ENCODE measurements around the gene LAMC2. TPM values are rescaled to one million over a fixed set of nuclear protein-coding genes. Genes with fewer than 3 reads are reported as not detected.

LAMC2 gene
- polyA plus RNA-seq, 1 donor (not counting 4 experiments of a cell fraction or from before 2014, with no cell fraction given), result 1,627 TPM

DNA sequence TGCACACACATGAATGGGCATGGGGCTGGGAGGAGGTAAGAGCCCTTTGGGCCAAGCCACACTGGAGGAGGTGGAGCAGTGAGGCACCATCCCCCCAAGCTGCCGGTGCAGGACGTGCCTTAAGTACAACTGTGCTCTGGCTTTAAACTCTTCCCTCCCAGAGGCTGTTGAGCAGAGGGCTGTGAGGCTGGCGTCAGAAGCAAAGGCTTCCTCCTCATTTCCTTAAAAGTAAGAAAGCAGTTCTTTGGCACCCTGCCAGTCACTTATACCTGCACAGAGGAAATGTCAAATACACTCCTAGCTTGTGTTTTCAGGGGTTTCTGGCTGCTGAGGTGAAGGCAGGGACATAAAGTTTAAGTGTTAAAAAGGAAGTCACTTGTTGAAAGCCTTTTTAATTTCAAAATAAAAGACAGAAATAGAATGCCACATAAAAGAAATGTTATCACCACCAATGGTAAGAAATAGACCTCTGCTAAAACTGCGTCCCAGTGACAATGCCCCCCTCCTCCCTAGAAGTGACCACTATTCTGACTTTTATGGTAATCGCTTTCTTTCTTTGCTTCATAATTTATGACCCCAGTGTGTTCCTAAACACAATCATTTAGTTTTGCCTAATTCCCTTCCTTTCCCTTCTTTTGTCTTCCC lies 33.0 kb downstream of the LAMC2 start:
- DNase-seq (ENCODE audit: low read depth, low spot score) (no peak), FAIRE-seq (no peak)
- peaks cover 13% of the 10 kb centered on the region for H3K79me2 ChIP-seq (ENCODE audit: control insufficient read depth, insufficient read depth, low read length)
- H3K27ac ChIP-seq (ENCODE audit: control insufficient read depth, insufficient read depth, low read length), result no peak overlapping the region
- dilution Hi-C loops (cut with MboI; ENCODE audit: extremely low pct_ligation_motif_present, low sequenced_read_pairs), result no loop called here
- no peak overlapping the region for H3K9ac ChIP-seq (ENCODE audit: control insufficient read depth, extremely low read depth, insufficient read depth, low read length)
- no peak overlapping the region for H3K4me2 ChIP-seq (ENCODE audit: control insufficient read depth, extremely low read depth, insufficient read depth, low read depth, low read length)
- peaks cover 67 to 80% of the 10 kb centered on the region in 2 experiments for H3K36me3 ChIP-seq (ENCODE audit: control insufficient read depth in 2 of 2, extremely low read depth in 1 of 2, insufficient read depth in 2 of 2, low read length in 2 of 2)
- H3K4me1 ChIP-seq (ENCODE audit: control insufficient read depth, extremely low read depth, insufficient read depth, low read length), result no peaks in the 10 kb centered on the region
- H2AFZ ChIP-seq (ENCODE audit: control insufficient read depth, low read length), result no peak overlapping the region
- peaks cover 33% of the 10 kb centered on the region for H4K20me1 ChIP-seq (ENCODE audit: control insufficient read depth, extremely low read depth, insufficient read depth, low read length)
- TF ChIP-seq, protein P1, sequence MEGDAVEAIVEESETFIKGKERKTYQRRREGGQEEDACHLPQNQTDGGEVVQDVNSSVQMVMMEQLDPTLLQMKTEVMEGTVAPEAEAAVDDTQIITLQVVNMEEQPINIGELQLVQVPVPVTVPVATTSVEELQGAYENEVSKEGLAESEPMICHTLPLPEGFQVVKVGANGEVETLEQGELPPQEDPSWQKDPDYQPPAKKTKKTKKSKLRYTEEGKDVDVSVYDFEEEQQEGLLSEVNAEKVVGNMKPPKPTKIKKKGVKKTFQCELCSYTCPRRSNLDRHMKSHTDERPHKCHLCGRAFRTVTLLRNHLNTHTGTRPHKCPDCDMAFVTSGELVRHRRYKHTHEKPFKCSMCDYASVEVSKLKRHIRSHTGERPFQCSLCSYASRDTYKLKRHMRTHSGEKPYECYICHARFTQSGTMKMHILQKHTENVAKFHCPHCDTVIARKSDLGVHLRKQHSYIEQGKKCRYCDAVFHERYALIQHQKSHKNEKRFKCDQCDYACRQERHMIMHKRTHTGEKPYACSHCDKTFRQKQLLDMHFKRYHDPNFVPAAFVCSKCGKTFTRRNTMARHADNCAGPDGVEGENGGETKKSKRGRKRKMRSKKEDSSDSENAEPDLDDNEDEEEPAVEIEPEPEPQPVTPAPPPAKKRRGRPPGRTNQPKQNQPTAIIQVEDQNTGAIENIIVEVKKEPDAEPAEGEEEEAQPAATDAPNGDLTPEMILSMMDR (optimal IDR thresholded peaks at IDR 0.05 in 1 of 3, IDR thresholded peaks at IDR 0.05 in 1 of 3, conservative IDR thresholded peaks at IDR 0.05 in 1 of 3; ENCODE audit: extremely low read depth in 1 of 3, insufficient read depth in 2 of 3, low read length in 3 of 3), result no peak
- no peak for TF ChIP-seq EZH2 (IDR thresholded peaks at IDR 0.05; ENCODE audit: low read length)
- H3K4me3 ChIP-seq (ENCODE audit: control insufficient read depth in 2 of 3, extremely low read depth in 1 of 3, insufficient read depth in 2 of 3, low read depth in 1 of 3, low read length in 3 of 3), result no peak overlapping the region
- H3K9me1 ChIP-seq (ENCODE audit: control insufficient read depth, extremely low read depth, insufficient read depth, low read length), result no peaks in the 10 kb centered on the region
- H3K9me3 ChIP-seq (ENCODE audit: control insufficient read depth, low read depth, low read length), result no peaks in the 10 kb centered on the region
- H3K27me3 ChIP-seq (ENCODE audit: control insufficient read depth, extremely low read depth, insufficient read depth, low read length), result no peaks in the 10 kb centered on the region

DNA sequence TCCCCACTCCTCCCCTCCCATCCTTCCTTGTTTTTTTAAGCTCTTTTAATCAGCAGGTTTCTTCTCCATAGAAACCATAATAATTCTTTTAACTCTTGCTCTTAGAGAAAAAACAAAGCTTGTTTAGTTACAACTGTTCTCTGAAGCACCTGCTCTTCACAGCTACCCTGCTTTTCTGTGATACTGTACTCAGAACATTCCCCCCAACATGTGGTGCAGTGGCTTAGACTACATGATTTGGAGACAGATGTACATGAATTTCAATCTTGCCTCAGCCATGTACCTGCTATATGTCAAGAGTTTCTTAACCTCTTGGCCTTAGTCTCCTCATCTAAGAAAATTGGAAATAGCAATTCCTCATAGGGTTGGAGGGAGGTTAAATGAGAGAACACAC lies 33.5 kb downstream of the LAMC2 start:
- no peak overlapping the region for H3K4me2 ChIP-seq (ENCODE audit: control insufficient read depth, extremely low read depth, insufficient read depth, low read depth, low read length)
- peaks cover 67 to 81% of the 10 kb centered on the region in 2 experiments for H3K36me3 ChIP-seq (ENCODE audit: control insufficient read depth in 2 of 2, extremely low read depth in 1 of 2, insufficient read depth in 2 of 2, low read length in 2 of 2)
- no peaks in the 10 kb centered on the region for H3K4me1 ChIP-seq (ENCODE audit: control insufficient read depth, extremely low read depth, insufficient read depth, low read length)
- H3K9me3 ChIP-seq (ENCODE audit: control insufficient read depth, low read depth, low read length), result no peaks in the 10 kb centered on the region
- FAIRE-seq (peak; percentile 44), DNase-seq (ENCODE audit: low read depth, low spot score) (no peak)
- H3K9ac ChIP-seq (ENCODE audit: control insufficient read depth, extremely low read depth, insufficient read depth, low read length), result no peak overlapping the region
- H3K4me3 ChIP-seq (ENCODE audit: control insufficient read depth in 2 of 3, extremely low read depth in 1 of 3, insufficient read depth in 2 of 3, low read depth in 1 of 3, low read length in 3 of 3), result no peak overlapping the region
- dilution Hi-C loops (cut with MboI; ENCODE audit: extremely low pct_ligation_motif_present, low sequenced_read_pairs), result no loop called here
- H3K9me1 ChIP-seq (ENCODE audit: control insufficient read depth, extremely low read depth, insufficient read depth, low read length), result no peaks in the 10 kb centered on the region
- H3K79me2 ChIP-seq (ENCODE audit: control insufficient read depth, insufficient read depth, low read length), result peaks cover 9% of the 10 kb centered on the region
- H3K27ac ChIP-seq (ENCODE audit: control insufficient read depth, insufficient read depth, low read length), result no peak overlapping the region
- TF ChIP-seq, protein P1 (optimal IDR thresholded peaks at IDR 0.05 in 1 of 3, IDR thresholded peaks at IDR 0.05 in 1 of 3, conservative IDR thresholded peaks at IDR 0.05 in 1 of 3; ENCODE audit: extremely low read depth in 1 of 3, insufficient read depth in 2 of 3, low read length in 3 of 3), result no peak
- TF ChIP-seq EZH2 (IDR thresholded peaks at IDR 0.05; ENCODE audit: low read length), result no peak
- H4K20me1 ChIP-seq (ENCODE audit: control insufficient read depth, extremely low read depth, insufficient read depth, low read length), result peaks cover 28% of the 10 kb centered on the region
- H2AFZ ChIP-seq (ENCODE audit: control insufficient read depth, low read length), result no peak overlapping the region
- H3K27me3 ChIP-seq (ENCODE audit: control insufficient read depth, extremely low read depth, insufficient read depth, low read length), result no peaks in the 10 kb centered on the region
